Spleen (tissue), 7 donors: ENCODE data around the gene TSSC4.

Source experiments
- POLR2A ChIP-seq, 3 donors: fragments of 450-650 bp; IDR thresholded peaks; one replicate each; pipeline ENCODE4 v1.5.1; 2017; ENCODE audit warnings: antibody characterized with exemption in 3 of 3, mild to moderate bottlenecking in 1 of 3
- TF ChIP-seq, protein P1 (sequence below), 11 experiments: fragments of 200-600 bp in 7 of 11; fragments of 450-650 bp in 4 of 11; sonication (generic) in 4 of 11; IDR thresholded peaks in 8 of 11; conservative IDR thresholded peaks in 3 of 11; 1 replicate in 7 of 11; 2 replicates in 4 of 11; pipeline versions ENCODE4 v1.4.0 to v1.8.0; 2016 to 2021; ENCODE audit warnings: antibody characterized with exemption in 11 of 11, inconsistent platforms in 4 of 11, mild to moderate bottlenecking in 1 of 11
- donor health status: DM: no; HTN: no; CAD: no; lungs with moderate emphysema.
- donor health status: DM: no; HTN: no; CAD: no.
- donor health status: DM: no; HTN: no; CAD: no.

DNA sequence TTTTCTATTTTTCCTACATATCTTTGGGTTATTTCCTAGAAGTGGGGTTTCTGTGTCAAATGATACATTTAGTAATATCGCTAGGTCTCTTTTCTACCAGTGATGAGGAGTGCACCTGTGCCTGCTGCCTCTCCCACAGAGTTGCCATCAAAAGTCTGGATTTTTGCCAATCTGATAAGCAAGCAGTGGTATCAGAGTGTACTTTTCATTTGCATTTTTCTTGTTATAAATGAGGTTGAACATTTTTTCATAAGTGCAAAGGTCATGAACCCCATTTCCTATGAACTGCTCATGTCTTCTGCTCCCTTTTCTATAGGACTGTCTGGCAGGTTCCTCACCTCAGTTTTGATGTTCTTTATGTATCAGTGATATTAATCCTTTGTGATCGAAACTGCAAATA lies 42.0 kb downstream of the TSSC4 start:
- TF ChIP-seq, protein P1, sequence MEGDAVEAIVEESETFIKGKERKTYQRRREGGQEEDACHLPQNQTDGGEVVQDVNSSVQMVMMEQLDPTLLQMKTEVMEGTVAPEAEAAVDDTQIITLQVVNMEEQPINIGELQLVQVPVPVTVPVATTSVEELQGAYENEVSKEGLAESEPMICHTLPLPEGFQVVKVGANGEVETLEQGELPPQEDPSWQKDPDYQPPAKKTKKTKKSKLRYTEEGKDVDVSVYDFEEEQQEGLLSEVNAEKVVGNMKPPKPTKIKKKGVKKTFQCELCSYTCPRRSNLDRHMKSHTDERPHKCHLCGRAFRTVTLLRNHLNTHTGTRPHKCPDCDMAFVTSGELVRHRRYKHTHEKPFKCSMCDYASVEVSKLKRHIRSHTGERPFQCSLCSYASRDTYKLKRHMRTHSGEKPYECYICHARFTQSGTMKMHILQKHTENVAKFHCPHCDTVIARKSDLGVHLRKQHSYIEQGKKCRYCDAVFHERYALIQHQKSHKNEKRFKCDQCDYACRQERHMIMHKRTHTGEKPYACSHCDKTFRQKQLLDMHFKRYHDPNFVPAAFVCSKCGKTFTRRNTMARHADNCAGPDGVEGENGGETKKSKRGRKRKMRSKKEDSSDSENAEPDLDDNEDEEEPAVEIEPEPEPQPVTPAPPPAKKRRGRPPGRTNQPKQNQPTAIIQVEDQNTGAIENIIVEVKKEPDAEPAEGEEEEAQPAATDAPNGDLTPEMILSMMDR (IDR thresholded peaks at IDR 0.05 in 8 of 11, conservative IDR thresholded peaks at IDR 0.05 in 3 of 11): no peak
- TF ChIP-seq POLR2A (IDR thresholded peaks at IDR 0.05): no peak
